ENCODE results near the gene ARHGAP26.

Gene ARHGAP26

DNA sequence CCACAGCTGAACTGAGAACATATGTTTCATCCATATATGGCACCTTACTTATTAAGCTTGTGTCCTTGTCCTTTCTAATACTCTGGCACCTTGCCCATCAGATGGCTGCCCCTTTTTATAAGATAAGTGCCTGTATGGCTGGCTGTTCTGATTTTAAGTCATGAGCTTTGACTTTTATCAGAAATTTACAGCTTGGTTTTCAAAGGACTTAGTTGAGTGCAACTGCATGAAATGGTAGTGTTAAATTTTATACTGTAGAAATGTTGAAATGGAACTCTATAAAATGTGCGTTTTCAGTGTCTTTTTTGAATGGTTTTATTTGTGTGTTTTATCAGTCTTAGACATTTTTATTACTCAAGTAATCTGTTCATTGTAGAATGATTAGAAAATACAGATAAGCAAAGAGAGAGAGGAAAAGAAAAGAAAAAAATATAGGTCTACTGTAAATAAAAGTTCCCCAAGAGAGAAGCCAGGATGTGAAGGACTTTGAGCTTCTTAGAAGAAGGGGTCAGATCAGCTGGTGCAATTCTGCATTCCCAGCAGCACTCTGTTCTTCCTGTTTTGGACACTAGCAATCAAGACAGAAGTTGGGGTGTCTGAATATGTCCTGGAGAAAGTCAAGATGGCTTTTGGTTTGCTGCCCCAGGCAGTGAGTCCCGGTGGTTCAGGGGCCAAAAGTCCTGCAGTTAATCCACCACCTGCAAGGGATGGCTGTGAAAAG, 38.9 kb downstream of the ARHGAP26 start:
- no peak for FAIRE-seq

DNA sequence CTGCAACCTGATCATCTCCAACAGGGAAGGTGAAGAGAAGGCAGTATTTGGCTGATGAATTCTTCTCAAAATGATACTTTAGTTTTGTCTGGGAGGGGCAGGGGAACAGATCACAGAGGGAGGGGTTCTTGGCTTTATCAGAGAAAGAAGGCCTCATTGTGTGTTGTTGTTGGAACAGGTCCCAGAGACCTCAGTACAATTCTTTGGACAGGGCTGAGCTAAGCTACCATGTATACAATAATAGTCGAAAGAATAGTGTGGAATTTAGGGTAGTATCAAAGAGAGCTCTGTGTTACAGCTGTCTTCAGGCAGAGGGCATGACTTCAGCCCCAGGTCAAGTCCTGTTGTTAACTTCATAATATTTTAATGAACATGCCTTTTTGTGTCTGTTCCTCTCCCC, 39.9 kb downstream of the ARHGAP26 start:
- no peak for DNase-seq (ENCODE audit: insufficient read length, low spot score)
- no peak for FAIRE-seq

More for the DNA sequence above, 38.9 kb downstream of the ARHGAP26 start:
- no peak for DNase-seq (ENCODE audit: insufficient read length, low spot score)

DNA sequence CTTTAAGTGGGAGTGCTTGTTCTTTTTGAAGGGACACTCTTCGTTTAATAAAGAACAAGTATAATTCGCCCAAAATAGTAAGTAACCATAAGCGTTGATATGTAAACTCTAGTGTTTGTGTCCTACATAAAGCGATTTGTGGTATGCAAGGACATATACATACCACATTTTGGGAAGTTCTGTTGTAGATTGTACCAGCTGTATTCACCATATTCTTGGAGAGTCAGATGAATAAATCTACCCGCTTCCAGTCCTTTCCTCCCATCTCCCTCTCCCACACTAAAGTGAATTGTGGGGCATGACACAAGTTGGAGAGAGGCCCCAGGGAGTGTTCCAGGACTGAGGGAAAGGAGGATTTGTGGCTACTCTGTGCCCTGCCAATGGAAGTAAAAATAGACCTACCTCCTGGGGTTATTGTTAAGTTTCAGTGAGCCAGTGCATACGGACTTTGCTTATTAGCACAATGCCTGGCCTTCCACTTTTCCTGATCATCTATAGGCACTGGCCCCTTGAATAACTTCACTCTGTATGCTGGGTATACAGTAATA, 40.6 kb downstream of the ARHGAP26 start:
- FAIRE-seq (no peak), DNase-seq (ENCODE audit: insufficient read length, low spot score) (no peak)

DNA sequence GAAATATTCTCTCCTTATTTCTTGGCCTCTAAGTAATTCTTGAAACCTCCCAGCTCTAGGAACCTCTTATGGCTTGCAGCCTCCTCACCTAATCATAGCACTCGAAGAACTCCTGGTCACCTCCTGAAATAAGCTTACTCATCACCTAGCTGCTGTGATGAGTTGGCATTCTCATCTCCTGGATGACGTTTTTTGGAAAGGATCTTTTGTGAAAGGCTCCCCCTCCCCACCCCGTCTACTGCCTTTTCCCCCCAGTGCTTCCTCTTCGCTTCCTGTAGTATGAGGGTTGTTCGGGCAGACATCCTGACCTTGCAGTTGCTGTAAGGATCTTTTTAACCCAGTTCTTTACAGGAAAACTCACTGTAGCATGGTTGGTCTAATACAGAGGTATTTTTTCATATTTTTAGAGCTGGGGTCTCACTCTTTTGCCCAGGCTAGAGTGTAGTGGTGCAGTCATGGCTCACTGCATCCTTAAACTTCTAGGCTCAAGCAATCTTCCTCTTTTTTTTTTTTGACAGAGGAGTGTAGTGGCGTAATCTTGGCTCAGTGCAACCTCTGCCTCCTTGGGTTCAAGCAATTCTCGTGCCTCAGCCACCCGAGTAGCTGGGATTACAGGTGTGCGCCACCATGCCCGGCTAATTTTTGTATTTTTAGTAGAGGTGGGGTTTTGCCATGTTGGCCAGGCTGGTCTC, 41.8 kb downstream of the ARHGAP26 start:
- FAIRE-seq (no peak), DNase-seq (ENCODE audit: insufficient read length, low spot score) (no peak)

DNA sequence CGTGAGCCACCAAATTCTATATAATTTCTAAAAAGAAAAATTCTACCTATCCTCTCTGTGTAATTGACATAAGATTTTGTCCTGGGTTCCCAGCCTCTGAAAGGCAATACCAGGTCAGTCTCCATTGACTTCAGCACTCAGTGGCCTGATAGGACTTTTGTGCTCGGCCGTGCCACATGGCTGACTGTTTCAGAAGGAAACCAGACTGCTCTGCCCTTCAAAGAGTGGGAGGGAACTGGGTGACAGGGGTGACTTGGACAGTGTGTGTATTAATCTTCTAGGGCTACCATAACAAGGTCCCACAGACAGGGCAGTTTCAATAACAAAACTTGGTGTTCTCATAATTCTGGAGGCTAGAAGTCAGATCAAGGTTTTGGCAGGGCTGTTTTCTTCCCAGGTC, 43.0 kb downstream of the ARHGAP26 start:
- DNase-seq (ENCODE audit: insufficient read length, low spot score) (no peak), FAIRE-seq (no peak)

DNA sequence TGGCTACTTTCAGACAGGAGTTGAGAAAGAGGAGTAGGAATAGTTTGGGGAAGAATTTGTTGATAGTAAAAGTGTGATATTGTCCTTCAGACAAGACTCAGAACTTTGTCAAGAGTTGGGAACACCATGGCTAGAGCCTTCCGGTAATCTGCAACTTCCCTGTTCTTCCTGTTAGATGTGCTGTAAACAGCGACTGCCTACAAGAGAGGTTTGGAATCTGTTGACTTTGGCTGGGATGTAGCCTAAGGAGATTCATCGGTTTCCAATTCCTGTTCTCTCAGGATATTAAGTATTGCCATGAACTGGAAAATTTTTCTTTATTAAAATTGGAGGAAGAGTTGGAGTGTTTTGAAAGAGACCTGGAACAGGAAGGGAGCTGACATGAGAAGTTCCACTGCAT, 43.9 kb downstream of the ARHGAP26 start:
- FAIRE-seq (no peak), DNase-seq (ENCODE audit: insufficient read length, low spot score) (no peak)

DNA sequence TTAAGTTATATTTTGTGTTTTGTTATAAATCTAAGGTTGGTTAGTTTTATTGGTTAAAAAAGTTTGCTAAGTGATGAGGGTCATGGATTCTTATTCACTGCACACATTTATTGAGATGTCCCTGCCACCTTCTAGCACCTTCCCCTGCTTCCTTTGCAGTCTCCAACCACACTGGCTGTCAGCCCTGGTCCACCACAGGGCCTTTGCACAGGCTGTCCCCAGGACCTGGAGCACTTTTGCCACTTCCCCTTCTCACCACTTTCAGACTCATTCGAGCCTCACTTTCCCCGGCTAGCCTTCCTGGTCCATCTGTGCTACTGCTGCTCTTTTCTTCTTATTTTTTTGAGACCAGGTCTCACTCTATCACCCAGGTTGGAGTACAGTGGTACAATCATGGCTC, 45.3 kb downstream of the ARHGAP26 start:
- no peak for DNase-seq (ENCODE audit: insufficient read length, low spot score)
- FAIRE-seq, result no peak

DNA sequence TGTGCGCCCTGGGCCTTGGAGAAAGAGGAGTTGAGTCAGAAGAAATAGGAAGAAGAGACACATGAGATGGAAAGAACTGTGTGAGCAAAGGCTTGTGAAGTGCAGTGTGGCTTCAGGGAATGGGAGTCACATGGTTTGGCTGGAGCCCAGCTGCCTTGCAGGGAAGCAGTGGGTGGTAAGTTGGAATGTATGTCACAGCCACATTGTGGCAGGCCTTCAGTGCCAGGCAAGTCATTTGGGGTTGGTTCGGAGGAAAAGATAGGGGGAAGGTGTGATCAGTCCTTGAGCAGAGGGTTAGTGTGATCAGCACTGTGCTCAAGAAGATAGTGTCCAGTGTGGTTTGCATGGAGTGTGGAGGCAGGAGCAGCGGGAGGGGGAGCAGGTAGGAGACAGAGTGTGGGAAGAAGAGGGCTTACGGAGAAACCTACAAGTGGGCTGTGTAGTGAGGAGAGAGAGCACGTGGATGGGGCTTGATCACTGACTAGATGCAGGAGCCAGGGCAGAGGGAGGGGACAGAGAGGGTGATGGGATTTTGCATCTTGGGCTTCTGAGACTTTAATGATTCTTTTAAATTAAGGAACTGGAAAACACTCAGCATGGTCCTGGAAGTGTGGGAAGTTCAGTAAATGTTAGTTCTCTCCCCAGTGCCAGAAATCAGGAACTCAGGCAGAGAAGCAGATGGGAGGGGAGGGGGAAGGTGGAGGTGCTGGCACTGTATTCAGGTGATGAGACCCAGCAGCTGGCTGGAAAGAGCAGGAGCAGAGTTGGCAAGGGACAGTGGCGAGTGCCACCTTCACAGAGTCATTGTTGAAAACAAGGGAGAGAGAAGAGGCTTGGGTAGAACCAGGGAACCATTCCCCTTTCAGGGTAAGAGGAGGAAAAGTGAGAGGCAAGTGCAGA, 46.6 kb downstream of the ARHGAP26 start:
- peak; percentile 47 for DNase-seq (ENCODE audit: insufficient read length, low spot score)
- peak; percentile 55 for FAIRE-seq

DNA sequence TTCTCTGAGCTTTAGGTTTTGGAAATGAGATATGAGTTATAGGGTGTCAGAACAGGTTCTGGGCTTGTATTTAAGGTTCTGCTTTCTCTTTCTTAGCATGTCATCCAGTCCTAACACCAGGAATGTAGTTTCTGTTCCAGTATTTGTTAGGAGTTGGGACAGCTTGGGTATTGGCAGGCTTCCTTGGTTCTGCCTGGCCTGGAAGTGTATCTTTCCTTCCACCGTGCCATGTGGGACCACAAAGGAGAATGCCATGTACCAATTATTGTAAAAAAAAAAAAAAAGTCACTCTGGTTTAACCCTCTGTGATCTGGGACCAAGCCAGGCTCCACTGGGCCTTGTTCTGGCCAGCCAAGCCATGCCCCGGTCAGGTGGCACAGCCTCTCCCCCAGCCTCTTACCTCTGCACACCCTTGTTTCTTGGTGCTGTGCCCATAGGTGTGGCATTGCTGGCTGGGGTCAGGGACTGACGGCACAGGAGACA, 47.8 kb downstream of the ARHGAP26 start:
- no peak for FAIRE-seq

DNA sequence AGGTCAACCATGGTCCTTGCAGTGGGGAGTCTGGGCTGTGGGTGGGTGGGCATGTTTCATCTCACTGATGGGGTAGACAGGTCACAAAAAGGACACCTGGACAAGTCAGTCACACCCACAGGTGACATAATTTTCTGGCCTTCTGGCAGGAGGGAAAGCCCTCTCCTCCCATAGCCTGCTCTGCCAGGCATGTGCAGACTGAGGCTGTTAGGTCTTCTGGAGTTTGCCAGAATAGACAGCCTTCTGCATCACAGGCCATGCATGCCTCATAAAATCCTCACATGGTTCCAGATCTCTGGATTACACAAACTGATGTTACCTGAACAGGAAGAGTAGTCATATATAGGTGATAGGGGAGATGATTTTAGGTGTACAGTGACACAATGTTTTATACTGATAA, 49.1 kb downstream of the ARHGAP26 start:
- DNase-seq (ENCODE audit: insufficient read length, low spot score) (no peak), FAIRE-seq (no peak)

More for the DNA sequence above, 47.8 kb downstream of the ARHGAP26 start:
- no peak for DNase-seq (ENCODE audit: insufficient read length, low spot score)

DNA sequence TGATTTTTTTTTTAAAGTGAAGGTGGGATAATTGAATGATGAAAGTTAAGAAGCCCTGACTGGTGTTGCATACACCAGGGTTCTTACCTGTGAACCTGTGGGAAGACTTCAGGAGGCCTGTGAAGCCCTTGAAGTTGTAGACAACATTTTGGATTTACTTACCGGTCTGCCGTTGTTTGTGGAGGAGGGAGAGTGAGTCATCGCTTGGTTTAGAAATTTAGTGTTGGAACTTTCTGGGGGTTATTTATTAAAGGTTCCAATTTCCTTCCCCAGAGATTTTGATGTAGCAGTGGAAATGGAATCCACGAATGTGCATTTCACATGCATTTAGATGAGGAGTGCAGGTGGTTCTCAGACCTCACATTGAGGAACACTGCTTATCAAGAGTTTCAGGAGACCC, 49.6 kb downstream of the ARHGAP26 start:
- FAIRE-seq, result no peak

DNA sequence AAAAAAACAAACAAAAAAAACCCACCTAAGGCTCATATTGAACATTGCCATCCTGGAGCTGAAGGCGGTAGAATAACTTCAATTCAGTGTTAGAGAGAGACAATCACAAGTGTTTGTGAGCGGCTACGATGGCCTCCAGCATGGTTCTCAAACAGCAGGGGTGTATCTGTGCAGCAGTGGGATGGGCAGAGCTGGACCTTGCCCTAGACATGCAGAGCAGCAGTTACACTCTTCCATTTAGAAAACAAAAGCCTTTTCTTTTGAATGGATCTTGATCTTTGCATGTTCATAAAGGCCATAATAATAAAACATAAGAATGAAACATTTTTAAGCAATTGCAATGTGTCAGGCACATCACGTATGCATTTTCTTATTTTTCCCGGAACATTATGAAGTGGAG, 50.3 kb downstream of the ARHGAP26 start:
- FAIRE-seq, result no peak

More for the DNA sequence above, 49.6 kb downstream of the ARHGAP26 start:
- no peak for DNase-seq (ENCODE audit: insufficient read length, low spot score)

DNA sequence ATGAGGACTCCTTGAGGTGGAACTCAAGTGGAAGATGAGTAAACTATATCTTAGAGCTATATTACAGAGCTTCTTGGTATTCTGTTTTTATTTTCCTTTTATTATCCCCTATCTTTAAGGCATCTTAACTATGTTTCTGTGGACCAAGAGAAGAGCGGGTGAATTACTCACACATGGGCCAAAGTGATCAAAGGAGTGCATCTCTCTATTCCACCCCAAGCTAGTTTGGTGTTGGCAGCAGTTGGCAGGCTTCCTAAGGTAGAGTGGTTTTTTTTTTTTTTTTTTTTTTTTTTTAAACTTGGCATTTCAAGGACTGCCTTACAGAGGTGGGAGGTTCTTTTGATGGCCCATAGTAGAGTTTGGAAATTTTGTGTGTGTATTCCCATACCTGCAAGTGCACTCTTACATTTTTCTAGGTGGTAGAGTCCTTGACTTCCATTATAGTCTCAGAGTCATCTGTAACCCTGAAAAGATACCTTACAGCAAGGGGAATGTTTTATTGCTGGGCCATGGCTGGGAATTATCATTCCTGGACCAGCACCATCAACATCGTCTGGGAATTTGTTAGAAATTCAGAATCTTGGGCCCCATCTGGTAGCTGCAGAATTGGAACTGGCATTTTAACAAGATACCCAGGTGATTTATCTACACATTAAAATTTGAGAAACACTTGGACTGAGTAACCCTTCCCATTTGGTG, 51.0 kb downstream of the ARHGAP26 start:
- DNase-seq (ENCODE audit: insufficient read length, low spot score) (no peak), FAIRE-seq (no peak)

More for the DNA sequence above, 50.3 kb downstream of the ARHGAP26 start:
- DNase-seq (ENCODE audit: insufficient read length, low spot score), result no peak

DNA sequence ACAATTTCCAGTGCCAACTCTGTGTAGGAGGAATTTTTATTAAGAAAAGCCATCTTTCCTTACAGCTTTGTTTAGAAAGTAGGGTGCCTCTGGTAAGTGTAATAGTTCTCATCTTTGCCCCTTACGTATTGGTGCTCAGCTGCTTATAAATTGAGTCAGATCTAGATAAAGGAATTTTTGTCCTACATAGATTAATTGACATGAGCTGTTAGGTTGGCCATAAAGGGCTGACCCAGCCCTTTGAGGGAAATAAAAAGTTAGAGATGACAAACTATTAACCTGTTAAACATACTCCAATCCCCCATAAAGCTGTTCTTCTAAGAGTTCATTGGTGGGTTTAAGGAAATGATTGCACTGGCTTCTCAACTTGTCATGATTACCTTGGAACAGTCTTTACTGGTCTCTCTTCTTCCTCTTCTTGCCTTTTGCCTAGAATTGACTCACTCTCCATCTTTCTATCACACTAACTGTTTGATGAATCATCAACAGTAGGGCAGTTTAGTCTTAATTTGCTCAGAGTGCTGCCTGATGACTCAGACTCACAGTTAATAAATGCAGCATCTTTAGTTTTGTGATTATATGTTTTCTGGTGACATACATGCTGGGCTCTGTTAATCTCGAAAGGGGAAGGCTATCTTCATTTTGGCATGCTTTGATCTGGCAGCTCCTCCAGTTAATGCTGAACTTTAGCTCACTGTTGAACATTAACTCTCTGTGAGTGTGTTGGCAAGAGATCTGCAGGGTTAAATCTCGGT, 51.7 kb downstream of the ARHGAP26 start:
- DNase-seq (ENCODE audit: insufficient read length, low spot score) (peak; percentile 60), FAIRE-seq (peak; percentile 42)

DNA sequence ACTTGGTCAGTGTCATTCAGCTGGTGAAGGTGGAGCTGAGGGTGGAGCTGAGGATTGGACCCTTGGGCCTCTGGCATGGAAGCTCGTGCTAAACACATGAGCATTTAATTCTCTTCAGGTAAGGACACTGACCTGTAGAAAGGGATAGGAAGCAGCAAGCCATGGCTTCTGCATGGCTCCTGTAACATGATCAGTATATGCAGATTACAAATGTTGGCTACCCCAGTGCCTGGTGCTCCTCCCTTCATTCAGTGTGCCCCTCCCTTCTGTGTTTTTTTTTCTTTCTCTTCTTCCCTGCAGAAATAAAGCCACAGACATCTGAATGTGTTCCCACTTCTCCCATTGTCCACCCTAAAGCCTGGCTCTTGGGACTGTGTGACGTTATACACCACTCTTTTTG, 52.9 kb downstream of the ARHGAP26 start:
- DNase-seq (ENCODE audit: insufficient read length, low spot score) (no peak), FAIRE-seq (no peak)

DNA sequence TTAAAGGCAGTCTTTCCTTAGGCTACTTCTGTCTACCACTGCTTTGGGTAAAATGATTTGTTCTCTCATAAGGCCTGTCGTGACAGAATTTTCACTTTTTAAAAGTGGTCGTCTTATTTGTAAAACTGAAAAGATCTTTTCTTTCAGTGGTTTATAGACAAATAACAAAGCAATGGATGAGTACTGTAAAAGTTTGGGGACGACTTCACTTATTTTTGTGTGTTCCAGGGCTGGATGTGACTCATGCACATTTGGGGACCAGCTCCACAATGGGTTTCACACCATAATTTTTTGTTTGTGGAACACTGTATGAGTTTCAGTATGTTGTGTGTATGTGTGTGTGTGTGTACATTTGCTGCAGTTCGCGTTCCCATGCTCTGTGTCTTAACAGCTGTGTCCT, 53.6 kb downstream of the ARHGAP26 start:
- DNase-seq (ENCODE audit: insufficient read length, low spot score) (no peak), FAIRE-seq (no peak)

DNA sequence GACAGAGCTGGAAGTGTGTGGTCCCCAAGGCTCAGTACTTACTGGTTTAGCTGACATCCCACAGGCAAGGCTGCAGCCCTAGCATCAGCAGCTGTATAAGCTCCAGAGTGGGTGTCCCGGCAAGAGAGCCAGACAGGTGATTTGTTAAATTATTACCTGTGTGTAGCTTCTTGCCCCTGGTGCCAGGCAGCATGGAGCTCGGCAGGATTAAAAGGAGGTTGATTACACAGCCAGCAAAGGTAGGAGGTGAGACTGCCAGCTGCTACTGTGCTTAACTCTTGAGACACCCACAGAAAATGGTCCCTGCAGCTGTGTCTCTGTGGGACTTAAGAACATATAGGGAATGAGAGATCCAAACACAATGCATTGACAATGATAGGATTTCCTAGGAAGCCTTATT, 54.2 kb downstream of the ARHGAP26 start:
- DNase-seq (ENCODE audit: insufficient read length, low spot score), result no peak
- FAIRE-seq, result no peak

DNA sequence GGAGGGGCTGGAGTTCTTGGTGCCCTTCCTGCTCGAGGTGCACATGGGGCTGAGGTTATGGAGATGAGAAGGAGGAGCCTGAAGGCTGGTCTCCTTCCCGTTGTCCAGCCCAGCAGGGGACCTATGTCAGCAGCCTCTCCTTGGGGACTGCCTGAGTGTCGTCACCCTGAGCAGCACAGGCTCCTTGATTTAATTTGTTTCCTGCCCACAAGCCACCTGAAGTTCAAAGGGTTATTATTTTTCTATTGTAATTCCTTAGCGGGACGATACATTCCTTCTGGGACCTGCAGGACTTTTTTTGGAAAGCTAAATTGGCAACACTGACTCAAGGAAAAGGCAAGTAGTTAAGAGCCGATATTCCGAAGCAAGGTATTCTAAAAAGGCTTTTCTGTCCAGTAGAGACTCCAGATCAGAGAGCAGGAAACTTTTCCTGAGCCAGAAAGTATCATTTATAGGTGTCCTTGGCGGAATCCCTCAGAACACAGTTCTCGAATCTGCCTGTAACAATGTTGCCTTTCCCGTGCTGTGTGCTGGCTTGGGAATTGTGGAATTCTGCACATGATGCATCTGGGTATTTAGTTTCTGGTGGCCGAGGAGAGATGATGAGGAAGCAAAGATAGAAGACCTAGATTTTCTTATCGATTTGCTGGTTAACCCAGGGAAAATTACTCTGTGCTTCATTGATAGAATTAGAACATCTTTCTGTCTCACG, 55.4 kb downstream of the ARHGAP26 start:
- DNase-seq (ENCODE audit: insufficient read length, low spot score) (no peak), FAIRE-seq (no peak)

DNA sequence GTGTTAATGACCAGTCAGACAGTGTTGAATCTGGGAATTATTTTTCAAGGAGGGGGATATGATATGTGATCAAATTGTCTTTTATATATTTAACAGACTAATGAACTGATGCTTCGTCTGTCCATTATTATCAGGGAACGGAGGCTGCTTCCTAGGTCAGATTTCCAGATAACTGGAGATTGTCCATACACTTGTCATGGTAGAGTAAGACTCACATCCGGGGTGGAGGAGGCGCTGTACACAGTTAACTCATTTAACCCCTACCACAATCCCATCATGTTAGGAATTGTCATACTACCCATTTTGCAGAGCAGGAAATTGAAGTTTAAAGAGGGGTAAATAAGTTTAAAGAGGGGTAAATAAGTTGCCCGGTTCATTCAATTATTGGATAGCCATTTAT, 55.9 kb downstream of the ARHGAP26 start:
- no peak for DNase-seq (ENCODE audit: insufficient read length, low spot score)
- no peak for FAIRE-seq

Data from HTR-8/SVneo (cell line).